ENCODE measurements around the gene RASGRF1.

Gene RASGRF1

DNA sequence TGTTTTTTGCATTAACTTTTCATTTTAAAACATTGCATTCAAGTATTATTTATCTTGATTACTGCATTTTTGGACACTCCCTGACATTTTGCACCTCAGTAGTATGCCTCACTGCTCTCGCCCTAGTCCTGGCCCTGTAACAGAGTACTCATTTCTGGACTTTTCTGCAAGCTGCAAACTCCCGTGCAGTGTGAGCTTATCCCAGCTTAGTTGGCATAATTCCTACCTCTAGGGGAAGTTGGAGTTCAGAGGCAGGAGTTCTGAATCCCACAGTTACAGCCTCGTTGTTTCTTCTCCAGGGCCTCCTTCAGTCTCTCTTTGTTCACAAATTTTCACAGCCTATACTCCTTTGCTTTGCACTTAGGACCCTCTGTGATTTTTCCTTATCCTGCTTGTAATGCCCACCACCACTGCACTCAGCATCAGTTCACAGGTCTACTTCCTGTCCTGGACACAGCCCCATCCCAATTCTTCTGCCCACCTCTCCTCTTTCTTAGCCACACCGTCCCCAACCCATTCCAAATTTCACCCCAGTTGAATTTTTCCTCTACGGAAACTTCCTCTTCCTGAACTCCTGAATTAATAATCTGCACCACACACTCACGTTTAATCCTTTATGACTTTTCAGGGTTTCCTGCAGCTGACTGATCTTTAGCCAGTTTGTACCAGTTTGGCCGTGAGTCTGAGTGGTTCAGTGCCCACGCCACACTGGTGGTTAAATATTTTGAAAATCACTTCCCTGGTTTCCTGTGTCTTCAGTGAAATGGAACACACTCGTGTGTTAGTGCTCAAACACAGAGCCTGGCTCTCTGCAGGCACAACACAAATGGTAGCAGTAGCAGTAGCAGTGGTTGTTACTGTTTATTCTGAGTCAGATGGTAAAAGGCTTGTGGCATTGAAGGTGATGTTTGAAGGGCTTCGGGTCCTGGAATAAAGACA lies 139.4 kb downstream of the RASGRF1 start:
- TF ChIP-seq, protein P1, sequence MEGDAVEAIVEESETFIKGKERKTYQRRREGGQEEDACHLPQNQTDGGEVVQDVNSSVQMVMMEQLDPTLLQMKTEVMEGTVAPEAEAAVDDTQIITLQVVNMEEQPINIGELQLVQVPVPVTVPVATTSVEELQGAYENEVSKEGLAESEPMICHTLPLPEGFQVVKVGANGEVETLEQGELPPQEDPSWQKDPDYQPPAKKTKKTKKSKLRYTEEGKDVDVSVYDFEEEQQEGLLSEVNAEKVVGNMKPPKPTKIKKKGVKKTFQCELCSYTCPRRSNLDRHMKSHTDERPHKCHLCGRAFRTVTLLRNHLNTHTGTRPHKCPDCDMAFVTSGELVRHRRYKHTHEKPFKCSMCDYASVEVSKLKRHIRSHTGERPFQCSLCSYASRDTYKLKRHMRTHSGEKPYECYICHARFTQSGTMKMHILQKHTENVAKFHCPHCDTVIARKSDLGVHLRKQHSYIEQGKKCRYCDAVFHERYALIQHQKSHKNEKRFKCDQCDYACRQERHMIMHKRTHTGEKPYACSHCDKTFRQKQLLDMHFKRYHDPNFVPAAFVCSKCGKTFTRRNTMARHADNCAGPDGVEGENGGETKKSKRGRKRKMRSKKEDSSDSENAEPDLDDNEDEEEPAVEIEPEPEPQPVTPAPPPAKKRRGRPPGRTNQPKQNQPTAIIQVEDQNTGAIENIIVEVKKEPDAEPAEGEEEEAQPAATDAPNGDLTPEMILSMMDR (IDR thresholded peaks at IDR 0.05; ENCODE audit: low read depth, low read length, missing control alignments), result peak; percentile 43

DNA sequence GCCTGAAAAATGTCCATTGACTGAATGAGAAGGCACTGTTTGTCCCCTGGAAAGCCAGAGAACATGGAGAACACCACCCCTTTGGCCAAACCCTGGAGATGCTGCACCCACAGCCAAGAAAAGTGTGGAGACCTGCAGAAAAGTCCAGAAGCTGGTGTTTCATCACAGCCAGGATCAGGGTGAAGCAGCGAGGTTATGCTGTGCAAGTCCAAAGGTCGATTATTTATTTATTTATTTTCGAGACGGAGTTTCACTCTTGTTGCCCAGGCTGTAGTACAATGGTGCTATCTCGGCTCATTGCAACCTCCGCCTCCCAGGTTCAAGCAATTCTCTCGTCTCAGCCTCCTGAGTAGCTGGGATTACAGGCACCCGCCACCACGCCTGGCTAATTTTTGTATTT lies 140.2 kb downstream of the RASGRF1 start:
- in situ Hi-C loops (cut with HindIII; ENCODE audit: low sequenced_read_pairs), result no loop called here
- DNase-seq (ENCODE audit: low read depth), result no peak

More for the DNA sequence above, 139.4 kb downstream of the RASGRF1 start:
- no peak overlapping the region for H3K4me3 ChIP-seq (ENCODE audit: low read depth, low read length)
- DNase-seq (ENCODE audit: low read depth), result no peak
- in situ Hi-C loops (cut with HindIII; ENCODE audit: low sequenced_read_pairs), result no loop called here

DNA sequence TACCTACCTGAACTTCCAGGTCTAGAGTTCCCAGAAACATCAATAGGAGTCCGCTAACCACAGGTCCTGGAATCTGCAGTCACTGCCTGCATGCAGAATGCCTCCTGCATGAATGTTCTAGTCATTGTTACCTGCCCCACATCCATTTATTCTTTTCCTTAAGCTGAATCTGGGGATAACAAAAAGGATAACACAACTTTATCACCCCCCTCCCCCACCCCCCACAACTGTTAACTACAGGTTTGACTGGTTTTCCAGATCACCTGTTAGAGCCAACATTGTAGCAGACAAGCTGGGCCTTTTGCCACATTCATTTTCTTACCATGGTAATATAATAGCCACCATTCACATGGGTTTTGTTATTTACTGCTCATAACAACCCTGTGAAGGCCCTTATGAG lies 141.1 kb downstream of the RASGRF1 start:
- DNase-seq (ENCODE audit: low read depth), result no peak
- TF ChIP-seq, protein P1 (IDR thresholded peaks at IDR 0.05; ENCODE audit: low read depth, low read length, missing control alignments), result no peak
- H3K4me3 ChIP-seq (ENCODE audit: low read depth, low read length), result no peak overlapping the region
- in situ Hi-C loops (cut with HindIII; ENCODE audit: low sequenced_read_pairs), result no loop called here

More for the DNA sequence above, 140.2 kb downstream of the RASGRF1 start:
- TF ChIP-seq, protein P1 (IDR thresholded peaks at IDR 0.05; ENCODE audit: low read depth, low read length, missing control alignments), result no peak
- H3K4me3 ChIP-seq (ENCODE audit: low read depth, low read length), result no peak overlapping the region

DNA sequence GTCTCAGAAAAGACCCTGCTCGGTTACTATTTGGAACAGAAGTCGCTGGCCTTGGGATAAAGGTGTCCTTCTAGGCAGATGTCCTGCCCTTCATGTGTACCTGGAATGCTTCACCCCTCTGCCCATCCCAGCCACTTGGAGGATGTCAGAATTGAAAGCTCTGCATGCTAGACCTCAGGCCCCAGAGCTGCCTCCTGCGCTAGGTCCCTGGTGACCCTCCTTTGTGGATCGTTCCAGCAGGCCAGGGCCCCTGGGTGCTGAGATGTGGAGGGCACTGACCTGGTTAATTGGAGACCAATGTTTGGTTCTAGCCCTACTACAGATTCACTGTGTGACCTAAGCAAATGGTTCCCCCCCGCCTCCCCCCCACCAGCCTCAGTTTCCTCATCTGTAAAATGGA lies 143.1 kb downstream of the RASGRF1 start:
- no peak overlapping the region for H3K4me3 ChIP-seq (ENCODE audit: low read depth, low read length)
- TF ChIP-seq, protein P1 (IDR thresholded peaks at IDR 0.05; ENCODE audit: low read depth, low read length, missing control alignments), result no peak
- in situ Hi-C loops (cut with HindIII; ENCODE audit: low sequenced_read_pairs), result no loop called here
- no peak for DNase-seq (ENCODE audit: low read depth)

DNA sequence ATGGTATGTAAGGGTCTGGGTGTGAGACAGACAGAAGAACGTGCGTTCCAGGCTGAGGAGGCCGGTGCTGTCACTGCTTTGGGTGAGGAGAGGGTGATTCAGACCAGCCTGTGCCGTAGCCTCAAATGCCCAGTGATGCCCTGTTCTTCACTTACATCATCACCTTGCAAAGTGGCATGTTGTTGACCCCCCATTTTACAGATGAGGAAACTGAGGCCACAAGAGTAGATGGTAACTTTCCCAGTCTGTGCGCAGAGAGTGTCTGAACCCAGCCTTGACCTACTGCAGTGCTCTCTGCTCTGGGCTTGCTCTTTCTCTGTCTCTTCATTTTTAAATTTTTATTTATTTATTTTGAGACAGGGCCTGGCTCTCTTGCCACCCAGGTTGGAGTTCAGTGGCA lies 144.1 kb downstream of the RASGRF1 start:
- H3K4me3 ChIP-seq (ENCODE audit: low read depth, low read length), result no peak overlapping the region
- in situ Hi-C loops (cut with HindIII; ENCODE audit: low sequenced_read_pairs), result no loop called here
- TF ChIP-seq, protein P1 (IDR thresholded peaks at IDR 0.05; ENCODE audit: low read depth, low read length, missing control alignments), result no peak
- DNase-seq (ENCODE audit: low read depth), result no peak

DNA sequence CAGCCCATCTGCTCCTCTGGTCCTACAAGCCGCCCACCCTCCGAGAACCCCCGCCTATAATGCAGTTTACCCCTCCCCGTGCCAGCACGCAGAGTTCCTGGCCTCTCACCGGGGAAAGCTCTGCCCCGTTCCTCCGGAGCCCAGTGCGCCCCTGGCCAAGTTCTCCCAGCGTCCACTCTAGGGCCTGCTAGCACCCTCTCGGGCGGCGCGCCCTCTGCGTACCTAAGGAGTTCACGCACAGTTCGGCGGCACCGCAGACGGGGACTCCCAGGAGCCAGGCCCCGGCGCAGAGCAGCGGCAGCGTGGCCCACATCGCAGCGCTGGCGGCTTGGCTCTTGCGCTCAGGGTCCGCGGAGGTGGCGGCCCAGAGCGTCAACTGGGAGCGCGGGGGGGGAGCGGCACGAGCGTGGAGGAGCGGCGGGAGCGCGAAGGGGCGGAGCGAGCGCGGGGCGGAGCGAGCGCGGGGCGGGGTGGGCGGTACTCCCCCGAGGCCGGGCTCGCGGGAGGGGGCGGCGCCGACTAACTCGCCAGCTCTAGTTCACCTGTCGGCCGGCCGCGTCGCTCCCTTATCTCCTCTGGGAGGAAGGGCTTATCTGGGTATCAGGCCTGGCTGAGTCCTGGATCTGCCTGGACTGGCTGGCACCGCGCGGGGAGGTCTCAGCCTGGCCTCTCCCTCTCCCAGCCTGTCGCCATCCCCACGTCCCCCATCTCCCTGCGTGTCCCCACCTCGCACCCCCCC lies 145.7 kb downstream of the RASGRF1 start, which contains the start of gene CTSH:
CTSH (minus strand) TSS at position 378 of the 739 bp plus-strand sequence; CDS start at position 313, 65 bp downstream.
- no peak for DNase-seq (ENCODE audit: low read depth)
- in situ Hi-C loops (cut with HindIII; ENCODE audit: low sequenced_read_pairs), result no loop called here
- TF ChIP-seq, protein P1 (IDR thresholded peaks at IDR 0.05; ENCODE audit: low read depth, low read length, missing control alignments), result no peak
- H3K4me3 ChIP-seq (ENCODE audit: low read depth, low read length), result peak within 1 kb of the TSS; percentile 39

Data from astrocyte of the cerebellum (primary cell).